ENCODE results near the gene DISC1. TPM values are rescaled to one million over a fixed set of nuclear protein-coding genes. Genes with fewer than 3 reads are reported as not detected.

DISC1 gene
- total RNA-seq, 2 donors from 2014 or later = 3.9 to 8.2 TPM

DNA sequence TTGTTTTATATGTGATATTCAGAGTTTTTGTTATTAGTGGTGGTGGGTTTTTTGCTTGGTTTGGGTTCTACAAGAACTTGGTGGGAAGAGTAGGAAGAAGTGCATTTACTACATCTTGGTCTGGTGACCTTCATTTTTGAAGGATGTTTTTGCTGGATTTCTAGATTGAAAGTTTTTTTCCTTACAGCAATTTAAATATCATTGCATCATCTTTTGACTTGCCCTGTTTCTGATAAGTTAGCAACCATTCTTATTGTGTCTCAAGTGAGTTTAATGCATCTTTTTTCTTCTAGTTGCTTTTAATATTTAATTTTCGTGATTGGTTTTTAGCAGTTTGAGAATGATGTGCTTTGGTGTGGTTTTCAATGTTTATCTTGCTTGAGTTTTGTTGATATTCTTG, 447.7 kb downstream of the DISC1 start:
- H3K9me3 Mint-ChIP-seq = peaks cover 13% of the 10 kb centered on the region
- ATAC-seq (replicated peaks) = no peak
- no peak overlapping the region for H3K27ac Mint-ChIP-seq
- peaks cover 25% of the 10 kb centered on the region for H3K27me3 Mint-ChIP-seq
- H3K4me3 Mint-ChIP-seq = no peak overlapping the region
- H3K4me1 Mint-ChIP-seq = no peaks in the 10 kb centered on the region
- H3K36me3 Mint-ChIP-seq (ENCODE audit: low read depth) = no peaks in the 10 kb centered on the region

DNA sequence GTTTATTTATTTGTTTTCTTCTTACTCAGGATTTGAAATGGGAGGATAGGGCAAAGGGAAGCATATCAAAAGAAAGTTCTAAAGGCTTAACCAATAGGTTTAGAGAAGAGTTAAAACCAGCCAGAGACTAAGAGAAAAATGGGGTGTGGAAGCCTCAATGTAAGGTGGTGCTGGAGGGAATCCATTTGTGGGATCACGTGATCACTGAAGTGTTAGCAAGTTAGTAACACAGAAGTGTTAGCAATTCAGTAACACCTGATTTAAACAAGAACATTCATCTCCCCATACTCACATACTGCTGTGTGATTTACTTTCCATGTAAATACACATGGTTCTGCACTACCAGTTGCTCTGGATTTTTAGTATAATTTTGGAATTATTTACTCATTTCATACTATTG, 451.2 kb downstream of the DISC1 start:
- Mint-ChIP-seq H3K4me1 (no peaks in the 10 kb centered on the region), H3K9me3 (peaks cover 16% of the 10 kb centered on the region), H3K27ac (no peak overlapping the region), H3K36me3 (ENCODE audit: low read depth) (no peaks in the 10 kb centered on the region), H3K27me3 (peaks cover 20% of the 10 kb centered on the region), H3K4me3 (no peak overlapping the region)
- ATAC-seq (replicated peaks) = no peak

DNA sequence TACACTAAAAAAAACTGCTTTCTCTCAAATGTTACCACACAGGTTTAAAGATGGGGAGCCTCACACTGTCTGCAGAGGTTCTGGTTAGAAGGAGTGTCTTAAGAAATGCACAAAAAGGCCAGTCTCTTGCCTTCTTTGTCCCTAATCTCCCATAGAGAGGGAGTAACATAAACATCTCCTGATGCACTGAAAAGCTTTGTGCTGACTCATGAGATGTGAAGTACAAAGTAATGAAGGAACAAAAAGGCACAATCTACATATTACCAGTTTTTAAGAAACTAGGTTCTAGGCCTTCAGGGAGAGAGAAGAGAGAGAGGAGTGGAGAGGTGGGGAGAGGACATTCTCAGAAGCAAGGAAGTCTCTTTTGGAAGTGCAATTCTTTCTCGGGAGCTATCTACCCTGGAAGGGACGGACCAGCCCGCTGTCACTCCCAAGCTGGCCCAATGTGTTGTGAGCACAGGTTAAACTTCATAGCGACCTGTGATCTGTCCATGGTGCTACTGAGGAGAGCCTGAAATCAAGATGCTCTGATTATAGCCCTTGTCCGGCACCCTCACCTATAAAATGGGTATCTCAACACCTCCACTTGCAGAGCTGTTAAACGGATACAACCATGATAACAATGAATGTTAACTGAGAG, 458.1 kb downstream of the DISC1 start:
- peaks cover 3% of the 10 kb centered on the region for H3K9me3 Mint-ChIP-seq
- H3K4me1 Mint-ChIP-seq = no peaks in the 10 kb centered on the region
- ATAC-seq (replicated peaks) = no peak
- H3K4me3 Mint-ChIP-seq = no peak overlapping the region
- H3K27ac Mint-ChIP-seq = no peak overlapping the region
- no peaks in the 10 kb centered on the region for H3K36me3 Mint-ChIP-seq (ENCODE audit: low read depth)
- no peaks in the 10 kb centered on the region for H3K27me3 Mint-ChIP-seq

DNA sequence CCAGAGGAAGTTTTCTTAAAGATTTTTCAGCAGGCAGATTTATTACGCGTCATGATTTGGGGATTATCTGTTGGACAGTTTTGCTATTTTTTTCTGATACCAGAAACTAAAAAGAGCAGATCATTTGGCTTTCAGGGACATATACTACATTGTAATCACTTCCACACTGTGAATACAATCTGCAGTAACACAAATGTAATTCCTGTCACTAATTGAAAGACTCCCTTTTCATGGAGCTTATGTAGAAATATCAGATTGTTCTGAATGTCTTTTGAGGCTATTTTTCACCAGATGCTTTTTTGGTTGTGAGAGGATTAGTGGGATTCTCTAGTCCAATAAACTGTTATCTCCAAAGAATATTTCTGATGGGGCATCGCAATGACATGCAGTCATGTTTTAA, 464.2 kb downstream of the DISC1 start:
- Mint-ChIP-seq H3K9me3 (no peaks in the 10 kb centered on the region), H3K36me3 (ENCODE audit: low read depth) (no peaks in the 10 kb centered on the region), H3K4me3 (no peak overlapping the region), H3K27ac (no peak overlapping the region), H3K4me1 (no peaks in the 10 kb centered on the region), H3K27me3 (no peaks in the 10 kb centered on the region)
- no peak for ATAC-seq (replicated peaks)

Other genes starting within 250 kb of the DISC1 start
- 10 to 100 TPM; 26.5 to 27.3 TPM for gene EGLN1, start 204.5 kb upstream of the DISC1 start, total RNA-seq
- 10 to 100 TPM; 34.5 to 35.3 TPM for gene TSNAX, start 98.1 kb upstream of the DISC1 start, total RNA-seq